GM18499 (cell line): ENCODE results near the gene TK1.
"Not testable (repeated sequence)": the region's sequence is repeated elsewhere in the genome, so short reads cannot be mapped to it uniquely, and the experiment has no call there.

Experiments used
- ATAC-seq: cut with Tn5 transposase; IDR thresholded peaks from one replicate; pipeline ENCODE4 v1.9.1; 2021; ENCODE audit warnings: moderate number of reproducible peaks; ENCODE audit not compliant: insufficient read depth, unreplicated experiment

Gene TK1

GRCh38 chr17:78154903-78155811 is 31.7 kb downstream of the TK1 start:
- ATAC-seq: no peak

GRCh38 chr17:78151514-78152008 is 35.3 kb downstream of the TK1 start:
- no peak for ATAC-seq

GRCh38 chr17:78148286-78149016 is 38.4 kb downstream of the TK1 start:
- no peak for ATAC-seq

- no peak for ATAC-seq
These were observed 39.4 kb downstream of the TK1 start for GRCh38 chr17:78147315-78147998.

GRCh38 chr17:78146881-78147280 is 40.0 kb downstream of the TK1 start:
- no peak for ATAC-seq

- ATAC-seq: no peak
These were observed 40.4 kb downstream of the TK1 start for GRCh38 chr17:78146471-78146869.

- ATAC-seq: no peak
These were observed 41.9 kb downstream of the TK1 start for GRCh38 chr17:78144736-78145641.

- ATAC-seq: no peak
These were observed 42.6 kb downstream of the TK1 start for GRCh38 chr17:78144147-78144719.

- ATAC-seq: no peak
These were observed 43.4 kb downstream of the TK1 start for GRCh38 chr17:78143214-78144146.

GRCh38 chr17:78142119-78142861 is 44.6 kb downstream of the TK1 start:
- ATAC-seq: no peak

- ATAC-seq: no peak
These were observed 45.3 kb downstream of the TK1 start for GRCh38 chr17:78141437-78142118.

GRCh38 chr17:78140169-78141051 is 46.4 kb downstream of the TK1 start:
- peak; percentile 58 for ATAC-seq

- ATAC-seq: not testable (repeated sequence)
These were observed 47.0 kb downstream of the TK1 start for GRCh38 chr17:78139861-78140168.

GRCh38 chr17:78138204-78139060 is 48.4 kb downstream of the TK1 start:
- no peak for ATAC-seq

GRCh38 chr17:78137392-78138203 is 49.3 kb downstream of the TK1 start:
- no peak for ATAC-seq
